WERI-Rb-1 (cell line): Measurements from ENCODE around the gene CYP20A1.
"Not testable (repeated sequence)": the region's sequence is repeated elsewhere in the genome, so short reads cannot be mapped to it uniquely, and the experiment has no call there.

ENCODE experiments used
- DNase-seq: peaks from one replicate; pipeline ENCODE4 v3.0.0-alpha.2; 2020
- H3K27ac ChIP-seq: fragments of 250-450 bp; sonication (Bioruptor Pico); 2 replicates; pipeline ENCODE4 v1.5.1; 2020; ENCODE audit warnings: mild to moderate bottlenecking, moderate library complexity
- H3K27me3 ChIP-seq: fragments of 250-450 bp; sonication (Bioruptor Pico); 2 replicates; pipeline ENCODE4 v1.5.1; 2021; ENCODE audit warnings: mild to moderate bottlenecking, low read depth, moderate library complexity; ENCODE audit not compliant: insufficient read depth, severe bottlenecking
- H3K36me3 ChIP-seq: fragments of 250-450 bp; sonication (Bioruptor Pico); 2 replicates; pipeline ENCODE4 v1.5.1; 2020; ENCODE audit warnings: mild to moderate bottlenecking, moderate library complexity
- H3K4me3 ChIP-seq: 2 replicates; pipeline ENCODE4 v1.5.1; 2011; ENCODE audit warnings: low read depth, mild to moderate bottlenecking, control low read depth, low read length
- H3K9me3 ChIP-seq: fragments of 250-450 bp; sonication (Bioruptor Pico); 2 replicates; pipeline ENCODE4 v1.5.1; 2021; ENCODE audit warnings: mild to moderate bottlenecking, moderate library complexity; ENCODE audit not compliant: severe bottlenecking
- TF ChIP-seq, protein P1 (sequence below): IDR thresholded peaks from 2 replicates; pipeline ENCODE4 v1.5.1; 2011; ENCODE audit warnings: low read depth, mild to moderate bottlenecking, control low read depth, inconsistent platforms, low read length

CYP20A1 gene

DNA sequence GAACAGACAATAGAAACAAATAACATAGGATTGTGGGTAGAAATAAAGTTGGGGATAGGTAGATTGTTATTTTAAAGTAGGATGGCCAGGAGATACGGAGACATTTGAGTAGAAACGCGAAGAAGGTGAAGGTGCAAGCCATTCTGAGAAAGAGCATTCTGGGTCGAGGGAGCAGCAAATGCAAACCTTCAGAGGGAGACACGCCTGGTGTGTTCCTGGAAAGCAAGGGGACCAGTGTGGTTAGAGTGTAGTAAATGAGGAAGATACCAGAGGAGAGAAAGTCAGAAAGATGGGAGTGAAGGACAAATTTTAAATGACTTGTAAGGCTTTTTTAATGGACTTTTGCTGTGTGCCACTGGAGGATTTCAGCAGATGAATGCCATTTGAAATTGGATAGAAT lies 1.7 kb downstream of the CYP20A1 start:
- TF ChIP-seq, protein P1, sequence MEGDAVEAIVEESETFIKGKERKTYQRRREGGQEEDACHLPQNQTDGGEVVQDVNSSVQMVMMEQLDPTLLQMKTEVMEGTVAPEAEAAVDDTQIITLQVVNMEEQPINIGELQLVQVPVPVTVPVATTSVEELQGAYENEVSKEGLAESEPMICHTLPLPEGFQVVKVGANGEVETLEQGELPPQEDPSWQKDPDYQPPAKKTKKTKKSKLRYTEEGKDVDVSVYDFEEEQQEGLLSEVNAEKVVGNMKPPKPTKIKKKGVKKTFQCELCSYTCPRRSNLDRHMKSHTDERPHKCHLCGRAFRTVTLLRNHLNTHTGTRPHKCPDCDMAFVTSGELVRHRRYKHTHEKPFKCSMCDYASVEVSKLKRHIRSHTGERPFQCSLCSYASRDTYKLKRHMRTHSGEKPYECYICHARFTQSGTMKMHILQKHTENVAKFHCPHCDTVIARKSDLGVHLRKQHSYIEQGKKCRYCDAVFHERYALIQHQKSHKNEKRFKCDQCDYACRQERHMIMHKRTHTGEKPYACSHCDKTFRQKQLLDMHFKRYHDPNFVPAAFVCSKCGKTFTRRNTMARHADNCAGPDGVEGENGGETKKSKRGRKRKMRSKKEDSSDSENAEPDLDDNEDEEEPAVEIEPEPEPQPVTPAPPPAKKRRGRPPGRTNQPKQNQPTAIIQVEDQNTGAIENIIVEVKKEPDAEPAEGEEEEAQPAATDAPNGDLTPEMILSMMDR, result no peak
- Histone ChIP-seq H3K27ac (no peak overlapping the region), H3K27me3 (no peaks in the 10 kb centered on the region), H3K4me3 (no peak overlapping the region), H3K9me3 (no peaks in the 10 kb centered on the region), H3K36me3 (peaks cover 8% of the 10 kb centered on the region; the same call in 1 of the 2 replicates)
- no peak for DNase-seq

DNA sequence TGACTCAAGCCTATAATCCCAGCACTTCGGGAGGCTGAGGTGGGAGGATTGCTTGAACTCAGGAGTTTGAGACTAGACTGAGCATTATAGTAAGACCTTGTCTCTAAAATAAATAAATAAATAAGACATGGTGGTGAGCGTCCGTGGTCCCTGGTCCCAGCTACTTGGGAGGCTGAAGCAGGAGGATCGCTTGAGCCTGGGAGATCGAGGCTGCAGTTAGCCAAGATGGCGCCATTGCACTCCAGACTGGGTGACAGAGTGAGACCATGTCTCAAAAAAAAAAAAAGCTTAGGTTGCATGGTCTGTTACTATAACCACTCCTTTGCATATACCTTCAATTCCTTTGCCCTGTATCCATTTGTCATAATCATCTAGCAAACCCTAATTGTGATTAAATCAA lies 3.7 kb downstream of the CYP20A1 start:
- DNase-seq, result no peak
- H3K36me3 ChIP-seq, result peaks cover 25% of the 10 kb centered on the region
- no peaks in the 10 kb centered on the region for H3K9me3 ChIP-seq
- H3K27me3 ChIP-seq, result no peaks in the 10 kb centered on the region
- TF ChIP-seq, protein P1, result no peak
- H3K4me3 ChIP-seq, result no peak overlapping the region
- H3K27ac ChIP-seq, result no peak overlapping the region

DNA sequence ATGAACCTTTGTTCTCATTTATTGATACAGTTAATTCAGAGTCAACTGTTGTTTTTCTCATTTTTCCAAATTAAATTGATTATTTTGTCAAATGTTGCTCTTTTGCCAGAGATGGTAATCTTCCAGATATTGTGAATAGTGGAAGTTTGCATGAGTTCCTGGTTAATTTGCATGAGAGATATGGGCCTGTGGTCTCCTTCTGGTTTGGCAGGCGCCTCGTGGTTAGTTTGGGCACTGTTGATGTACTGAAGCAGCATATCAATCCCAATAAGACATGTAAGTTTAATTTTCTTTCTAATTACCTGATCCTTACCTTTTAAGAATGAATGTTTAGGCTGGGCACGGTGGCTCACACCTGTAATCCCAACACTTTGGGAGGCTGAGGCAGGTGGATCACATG lies 7.8 kb downstream of the CYP20A1 start:
- DNase-seq, result no peak
- Histone ChIP-seq H3K9me3 (no peaks in the 10 kb centered on the region), H3K36me3 (peaks cover 29% of the 10 kb centered on the region), H3K27ac (no peak overlapping the region), H3K27me3 (no peaks in the 10 kb centered on the region), H3K4me3 (no peak overlapping the region)
- TF ChIP-seq, protein P1, result no peak

DNA sequence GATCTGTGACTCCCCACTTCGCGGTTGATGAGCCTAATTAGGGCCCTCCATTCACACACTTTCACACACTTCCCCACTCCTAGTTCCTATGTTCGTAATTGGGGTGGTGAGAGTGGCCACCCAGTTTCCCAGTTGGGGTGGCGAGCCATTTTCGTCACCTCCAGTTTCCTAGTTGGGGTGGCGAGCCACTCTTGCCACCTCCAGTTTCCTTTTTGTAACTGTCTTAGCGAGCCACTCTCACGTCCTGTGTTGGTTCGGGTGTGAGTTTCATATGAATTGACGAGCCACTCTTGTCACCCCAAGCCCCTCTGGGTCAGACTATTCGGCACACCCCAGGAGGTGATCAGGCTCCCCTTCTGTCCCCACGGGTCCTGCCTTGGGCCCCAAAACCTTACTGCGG lies 14.0 kb downstream of the CYP20A1 start:
- Histone ChIP-seq H3K4me3 (no peak overlapping the region), H3K27ac (no peak overlapping the region), H3K9me3 (no peaks in the 10 kb centered on the region), H3K27me3 (no peaks in the 10 kb centered on the region), H3K36me3 (peaks cover 23% of the 10 kb centered on the region)
- TF ChIP-seq, protein P1, result no peak
- DNase-seq, result no peak

DNA sequence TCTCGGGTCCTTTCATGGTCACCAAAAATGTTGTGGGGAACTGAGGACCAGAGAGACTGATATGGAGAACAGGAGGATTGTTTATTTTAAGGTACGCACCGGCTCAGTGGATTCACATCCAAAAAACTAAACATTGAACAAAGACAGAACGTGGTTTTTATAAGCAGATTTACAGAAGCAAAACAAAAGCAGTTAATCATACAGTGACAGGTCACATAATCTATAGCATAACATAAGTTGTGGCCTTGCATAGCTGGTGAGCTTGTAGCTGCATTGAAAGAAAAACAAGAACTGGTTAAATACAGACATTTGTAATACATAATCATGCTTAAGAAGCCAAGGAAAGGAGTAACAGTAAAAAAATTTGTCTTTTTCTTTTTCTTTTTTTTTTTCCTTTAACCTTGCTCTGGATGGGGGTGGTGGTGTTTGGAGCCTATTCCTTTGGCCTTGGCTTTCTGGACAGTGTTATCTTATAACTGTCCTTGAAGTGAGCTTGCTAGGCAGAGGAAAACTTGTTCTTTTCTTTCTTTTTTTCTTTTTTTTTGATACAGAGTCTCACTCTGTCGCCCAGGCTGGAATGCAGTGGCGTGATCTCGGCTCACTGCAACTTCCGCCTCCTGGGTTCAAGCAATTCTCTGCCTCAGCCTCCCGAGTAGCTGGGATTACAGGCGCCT lies 14.7 kb downstream of the CYP20A1 start:
- not testable (repeated sequence) for H3K27me3 ChIP-seq, H3K4me3 ChIP-seq, DNase-seq, H3K27ac ChIP-seq, H3K9me3 ChIP-seq
- peaks cover 23% of the 10 kb centered on the region for H3K36me3 ChIP-seq

DNA sequence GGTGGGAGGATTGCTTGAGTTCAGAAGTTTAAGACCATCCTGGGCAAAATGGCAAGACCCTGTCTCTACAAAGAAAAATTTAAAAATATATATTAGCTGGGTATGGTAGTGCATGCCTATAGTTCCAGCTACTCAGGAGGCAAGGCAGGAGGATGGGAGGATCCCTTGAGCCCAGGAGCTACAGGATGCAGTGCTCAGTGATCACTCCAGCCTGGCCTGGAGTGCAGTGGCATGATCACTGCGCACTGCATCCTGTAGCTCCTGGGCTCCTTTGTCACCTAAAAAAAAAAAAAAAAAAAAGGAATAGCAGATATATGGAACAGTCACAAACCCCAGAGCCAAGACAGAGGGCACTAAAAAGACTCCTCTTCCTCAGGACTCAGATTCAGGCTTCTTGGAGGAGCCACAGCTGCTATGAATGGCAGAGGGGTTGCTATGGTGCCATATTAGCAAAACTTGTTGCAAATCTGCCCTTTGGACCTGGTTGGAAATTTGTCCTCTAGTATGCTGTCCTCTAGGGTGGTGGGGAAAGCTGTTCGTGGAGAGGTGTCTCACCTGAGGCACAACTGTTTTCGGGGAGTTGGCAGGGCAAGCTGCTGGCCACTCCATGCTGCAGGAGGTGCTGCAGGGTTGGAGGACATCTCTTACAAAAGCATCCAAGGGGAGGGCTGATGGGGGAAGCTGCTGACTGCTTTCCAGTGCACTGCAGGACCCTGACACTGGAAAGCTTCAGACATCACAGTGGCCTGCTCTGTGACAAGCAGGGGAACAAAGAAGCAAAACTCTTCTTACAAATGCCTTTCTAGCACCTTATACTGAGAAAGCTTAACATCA lies 22.7 kb downstream of the CYP20A1 start:
- DNase-seq, result no peak
- Histone ChIP-seq H3K9me3 (no peaks in the 10 kb centered on the region), H3K36me3 (peaks cover 8% of the 10 kb centered on the region), H3K27me3 (no peaks in the 10 kb centered on the region), H3K4me3 (no peak overlapping the region), H3K27ac (no peak overlapping the region)
- TF ChIP-seq, protein P1, result no peak
